ENCODE results near the gene ARFGAP1.
"Not testable (repeated sequence)": the region's sequence is repeated elsewhere in the genome, so short reads cannot be mapped to it uniquely, and the experiment has no call there.

The ARFGAP1 gene

DNA sequence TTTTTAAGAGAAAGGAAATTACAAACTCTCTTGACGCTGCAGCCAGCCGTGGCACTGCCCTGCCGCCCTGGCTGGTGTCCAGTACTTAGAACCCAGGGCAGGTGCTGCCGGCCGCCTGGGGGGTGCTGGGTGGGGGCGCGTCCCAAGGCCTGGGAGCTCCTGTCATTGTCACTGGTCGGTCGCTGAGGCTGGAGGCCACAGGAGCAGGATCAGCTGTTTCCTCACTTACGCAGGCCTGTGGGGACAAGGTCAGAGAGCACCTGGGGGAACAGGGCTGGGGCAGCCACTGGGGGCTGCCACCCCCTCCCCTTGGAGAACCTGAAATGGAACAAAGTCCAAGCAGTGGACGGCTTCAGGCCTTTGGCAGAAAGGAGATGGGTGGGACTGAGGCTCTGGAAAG lies 31.3 kb upstream of the ARFGAP1 start:
- DNase-seq (ENCODE audit: low read depth): no peak

DNA sequence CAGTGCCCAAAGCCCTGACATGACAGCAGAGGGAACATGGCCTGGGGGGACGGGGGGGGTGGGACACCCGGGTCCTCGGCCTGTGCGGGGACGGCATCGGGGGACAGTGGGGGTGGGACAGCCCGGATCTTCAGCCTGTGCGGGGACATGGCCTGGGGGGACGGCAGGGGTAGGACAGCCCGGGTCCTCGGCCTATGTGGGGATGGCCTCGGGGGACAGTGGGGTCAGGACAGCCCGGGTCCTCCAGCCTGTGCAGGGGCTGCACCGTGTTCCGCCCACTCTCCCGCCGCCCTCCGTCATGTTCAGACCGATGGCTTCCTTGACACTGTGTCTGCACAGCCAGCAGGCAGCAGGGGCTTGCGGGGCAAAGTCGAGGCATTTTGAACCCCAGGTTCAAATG lies 29.9 kb upstream of the ARFGAP1 start:
- DNase-seq (ENCODE audit: low read depth): no peak

GRCh38 chr20:63243604-63244247 lies 28.9 kb upstream of the ARFGAP1 start:
- DNase-seq (ENCODE audit: low read depth): no peak

DNA sequence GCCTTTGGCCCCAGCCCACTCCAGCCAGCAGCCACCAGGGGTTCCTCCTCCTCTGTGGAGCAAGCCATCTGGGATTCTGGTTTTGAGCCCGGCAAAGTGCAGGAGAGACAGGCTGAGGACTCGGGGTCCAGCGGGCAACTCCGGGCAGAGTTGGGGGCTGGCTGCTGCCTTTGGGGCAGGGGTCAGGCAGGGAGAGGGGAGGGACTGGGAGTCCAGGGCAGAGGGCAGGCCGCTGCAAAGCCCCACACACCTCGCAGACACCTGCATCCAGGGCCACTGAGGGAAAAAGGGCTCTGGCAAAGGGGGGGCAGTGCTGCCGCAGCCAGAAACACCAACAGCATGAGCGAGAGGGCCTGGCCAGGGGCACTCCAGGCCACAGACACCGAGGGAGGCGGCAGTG lies 28.1 kb upstream of the ARFGAP1 start:
- DNase-seq (ENCODE audit: low read depth): no peak

DNA sequence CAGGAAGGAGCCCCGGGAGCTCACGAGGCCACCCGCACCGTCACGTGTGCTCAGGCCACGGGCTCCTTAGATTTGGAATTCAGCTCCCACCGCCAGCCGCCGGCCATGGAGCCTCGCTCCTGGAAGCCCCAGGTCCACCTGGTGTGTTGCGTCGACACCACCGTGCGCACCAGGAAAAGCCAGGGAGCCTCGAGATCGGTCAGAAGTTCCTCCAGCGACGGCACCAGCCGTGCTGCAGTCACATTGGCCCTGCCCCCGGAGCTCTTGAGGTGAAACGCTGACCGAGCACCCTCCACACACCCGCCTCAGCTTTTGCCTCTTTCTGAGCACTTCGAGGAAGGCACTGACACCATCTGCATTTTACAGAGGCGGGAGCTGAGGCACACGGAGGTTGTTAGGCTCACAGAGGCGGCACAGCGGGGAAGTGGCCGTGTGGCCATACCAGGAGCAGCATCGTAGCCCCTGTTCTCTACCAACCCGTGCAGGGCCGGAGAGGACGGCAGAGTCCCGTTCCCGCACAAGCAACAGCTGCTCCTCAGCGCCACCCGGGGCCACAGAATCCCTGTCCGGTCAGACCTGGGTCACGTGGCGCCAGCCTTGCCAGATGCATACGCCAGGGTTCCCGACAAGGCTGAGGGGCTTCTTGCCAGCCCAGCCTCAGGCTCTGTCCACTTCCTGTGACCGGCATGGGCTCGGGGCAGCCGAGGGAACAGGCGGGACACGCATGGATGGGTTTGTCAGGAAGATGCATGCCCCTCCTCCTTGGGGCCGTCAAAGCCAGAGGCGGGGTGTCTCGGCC lies 25.9 kb upstream of the ARFGAP1 start:
- DNase-seq (ENCODE audit: low read depth): no peak

DNA sequence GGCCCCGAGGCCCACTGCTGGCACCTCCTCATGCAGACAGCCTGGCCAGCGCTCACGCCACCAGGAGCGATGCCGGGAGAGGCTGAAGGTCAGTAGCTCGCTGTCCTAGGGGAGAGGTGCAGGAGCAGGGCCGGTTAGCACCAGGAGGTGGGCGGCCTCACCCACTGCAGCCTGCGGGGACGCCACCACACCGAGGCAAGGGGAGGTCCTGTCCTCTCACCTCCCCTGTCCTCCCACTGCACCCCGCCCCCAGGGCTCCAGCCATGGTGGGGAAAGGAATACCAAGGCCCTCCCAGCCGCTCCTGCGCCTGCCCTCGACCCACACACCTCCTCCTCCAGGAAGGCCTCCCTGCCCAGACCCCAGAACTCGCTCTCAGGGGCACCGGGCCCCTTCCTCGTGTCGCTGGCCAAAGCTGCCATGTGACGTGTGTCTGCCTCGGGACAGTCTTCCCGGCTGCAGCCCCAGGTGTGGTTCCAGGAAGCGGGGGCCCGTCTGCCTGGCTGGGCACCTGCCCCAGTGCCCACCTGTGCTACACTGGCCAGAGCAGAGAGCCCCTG lies 24.9 kb upstream of the ARFGAP1 start:
- DNase-seq (ENCODE audit: low read depth): no peak

DNA sequence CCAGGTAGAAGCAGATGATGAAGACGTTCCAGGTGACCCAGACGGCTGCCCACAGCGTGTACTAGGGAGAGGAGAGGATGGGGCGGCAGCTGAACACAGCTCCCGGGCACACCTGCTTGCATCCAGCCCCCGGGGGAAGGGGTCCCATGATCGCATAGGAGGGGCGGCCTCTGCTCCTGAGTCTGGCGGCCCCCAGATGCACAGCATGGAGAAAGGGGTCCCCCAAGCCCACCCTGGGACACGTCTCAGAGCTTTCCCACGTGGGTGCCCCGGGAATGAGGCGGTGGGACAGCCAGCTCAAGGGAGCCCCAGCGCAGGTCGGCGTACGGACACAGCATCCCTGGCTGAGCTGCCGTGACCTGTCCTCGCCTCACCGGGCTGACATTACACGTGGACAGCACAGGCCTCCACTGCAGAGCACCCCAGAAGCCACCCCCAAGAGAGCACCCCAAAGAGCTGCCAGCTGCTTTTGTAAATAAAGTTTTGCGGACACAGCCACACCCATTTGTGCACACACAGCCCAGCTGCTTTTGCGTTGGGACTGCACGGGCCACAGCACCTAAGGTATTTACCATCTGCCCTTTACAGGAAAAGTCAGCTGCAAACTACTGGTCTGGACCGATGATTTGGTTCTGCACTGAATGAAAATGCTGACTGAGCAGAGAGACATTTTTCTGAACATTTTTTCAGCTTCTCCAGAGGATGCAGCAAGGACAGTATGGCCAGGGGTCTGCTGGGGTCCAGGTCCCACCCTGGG lies 23.6 kb upstream of the ARFGAP1 start:
- no peak for DNase-seq (ENCODE audit: low read depth)

DNA sequence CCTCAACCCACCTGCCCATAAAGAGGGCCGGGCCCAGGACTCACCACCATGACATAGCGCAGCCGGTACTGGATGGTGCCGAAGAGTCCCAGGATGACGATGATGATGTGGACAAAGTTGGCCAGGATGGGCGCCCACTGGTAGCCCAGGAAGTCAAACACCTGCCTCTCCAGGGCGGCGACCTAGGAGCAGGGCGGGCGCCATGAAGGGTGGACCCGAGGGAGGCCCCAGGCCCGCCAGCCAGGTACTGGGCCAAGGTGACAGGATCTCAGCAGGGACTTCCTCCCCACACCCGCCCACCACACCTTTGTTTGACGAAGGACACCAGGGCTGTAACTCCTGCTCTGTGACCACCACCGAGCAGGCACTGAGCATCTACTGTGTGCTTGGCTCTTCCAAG lies 22.7 kb upstream of the ARFGAP1 start:
- no peak for DNase-seq (ENCODE audit: low read depth)

- not testable (repeated sequence) for DNase-seq (ENCODE audit: low read depth)
Observed at GRCh38 chr20:63251350-63251749, 21.3 kb upstream of the ARFGAP1 start.

DNA sequence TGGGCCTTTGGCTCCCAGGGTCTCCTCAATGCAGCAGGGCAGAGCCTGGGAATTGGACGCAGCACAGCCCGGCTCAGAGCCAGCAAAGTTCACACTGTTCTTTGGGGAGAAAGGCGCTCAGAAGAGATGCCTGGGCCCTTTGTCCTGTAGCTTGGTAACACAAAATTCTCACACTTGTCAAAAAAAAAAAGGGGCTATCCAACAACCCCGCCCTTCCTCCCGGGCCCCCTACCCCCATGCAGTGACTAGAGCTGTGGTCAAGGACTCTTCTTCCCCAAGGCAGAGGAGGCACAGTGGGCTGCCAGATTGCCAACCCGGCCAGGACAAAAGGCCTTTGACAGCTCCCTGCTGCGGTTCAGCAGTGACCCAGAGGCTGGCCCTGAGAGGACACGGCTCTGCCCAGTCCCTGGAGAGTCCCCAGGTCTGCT lies 20.3 kb upstream of the ARFGAP1 start:
- no peak for DNase-seq (ENCODE audit: low read depth)

DNA sequence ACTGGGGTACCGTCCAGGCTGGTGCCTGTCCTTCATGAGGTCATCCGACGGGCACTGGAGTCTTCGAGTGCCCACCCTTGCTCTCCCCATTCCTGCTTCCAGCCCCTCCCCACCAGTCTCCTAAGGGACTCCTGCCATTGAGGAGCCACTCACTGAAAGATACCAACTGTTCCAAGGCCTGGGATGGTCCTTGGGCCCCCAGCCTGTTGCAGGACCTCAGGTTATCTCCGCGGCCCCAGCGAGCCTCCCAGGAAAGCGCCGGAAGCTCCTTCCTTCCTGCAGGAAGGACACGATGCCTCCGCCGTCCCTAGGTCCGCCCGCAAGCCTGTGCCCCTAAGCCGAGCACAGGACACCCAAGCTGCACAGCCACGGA lies 19.6 kb upstream of the ARFGAP1 start:
- DNase-seq (ENCODE audit: low read depth): no peak

DNA sequence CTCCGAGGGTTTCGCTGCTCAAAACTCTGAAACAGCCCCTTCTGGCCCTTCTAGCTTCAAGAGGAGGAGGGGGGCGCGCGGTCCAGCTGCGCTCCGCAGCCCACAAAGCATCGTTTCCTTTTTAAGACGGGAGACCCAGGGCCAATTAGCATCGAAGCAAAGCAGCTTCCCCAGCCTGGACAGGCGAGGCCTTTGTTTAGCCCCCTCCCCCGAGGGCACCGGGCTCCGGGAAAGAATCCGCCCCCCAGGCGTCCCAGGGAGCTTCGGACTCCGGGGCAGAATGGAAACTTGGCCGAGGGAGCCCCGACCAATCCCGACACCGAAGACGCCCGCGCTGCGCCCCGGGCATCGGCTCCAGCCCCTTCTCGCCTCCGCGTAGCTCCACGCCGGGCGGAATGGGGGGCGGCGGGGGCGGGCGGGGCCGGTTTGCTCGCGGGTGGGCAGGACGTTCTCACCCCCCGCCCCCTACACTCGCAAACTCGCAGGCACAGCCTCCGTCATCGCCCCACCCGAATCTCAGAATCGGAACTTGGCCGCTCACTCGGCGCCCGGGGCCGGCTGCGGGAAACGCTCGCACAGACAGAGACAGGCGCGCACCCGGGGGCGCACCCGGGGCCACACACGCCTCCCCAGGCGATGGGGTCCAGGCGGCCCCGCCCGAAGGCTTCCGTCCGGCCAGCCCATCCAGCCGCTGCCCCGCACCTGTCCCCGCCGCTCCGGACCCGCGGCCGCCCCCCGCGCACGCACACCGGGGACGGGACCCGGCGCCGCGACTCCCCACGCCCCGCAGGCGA lies 19.0 kb upstream of the ARFGAP1 start:
- DNase-seq (ENCODE audit: low read depth): no peak

GRCh38 chr20:63254232-63254605 lies 18.4 kb upstream of the ARFGAP1 start, which contains the start of gene NKAIN4:
TSS of gene NKAIN4 (minus strand) at chr20:63254463. CDS start at chr20:63254450, 13 bp downstream.
- no peak for DNase-seq (ENCODE audit: low read depth)

GRCh38 chr20:63254606-63255384 lies 17.8 kb upstream of the ARFGAP1 start:
- DNase-seq (ENCODE audit: low read depth): no peak

GRCh38 chr20:63255931-63256704 lies 16.5 kb upstream of the ARFGAP1 start:
- no peak for DNase-seq (ENCODE audit: low read depth)

GRCh38 chr20:63256954-63257353 lies 15.7 kb upstream of the ARFGAP1 start:
- DNase-seq (ENCODE audit: low read depth): no peak

DNA sequence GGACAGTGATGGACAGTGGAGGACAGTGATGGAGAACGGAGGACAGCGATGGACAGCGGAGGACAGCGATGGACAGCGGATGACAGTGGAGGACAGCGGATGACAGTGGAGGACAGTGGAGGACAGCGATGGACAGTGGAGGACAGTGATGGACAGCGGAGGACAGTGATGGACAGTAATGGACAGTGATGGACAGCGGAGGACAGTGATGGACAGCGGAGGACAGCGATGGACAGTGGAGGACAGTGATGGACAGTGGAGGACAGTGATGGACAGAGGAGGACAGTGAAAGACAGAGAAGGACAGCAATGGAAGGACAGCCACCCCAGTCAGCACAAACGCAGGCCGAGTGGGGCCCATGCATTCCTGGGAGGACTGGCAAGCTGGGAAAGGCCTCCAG lies 15.0 kb upstream of the ARFGAP1 start:
- DNase-seq (ENCODE audit: low read depth): no peak

GRCh38 chr20:63258781-63259180 lies 13.8 kb upstream of the ARFGAP1 start:
- no peak for DNase-seq (ENCODE audit: low read depth)

DNA sequence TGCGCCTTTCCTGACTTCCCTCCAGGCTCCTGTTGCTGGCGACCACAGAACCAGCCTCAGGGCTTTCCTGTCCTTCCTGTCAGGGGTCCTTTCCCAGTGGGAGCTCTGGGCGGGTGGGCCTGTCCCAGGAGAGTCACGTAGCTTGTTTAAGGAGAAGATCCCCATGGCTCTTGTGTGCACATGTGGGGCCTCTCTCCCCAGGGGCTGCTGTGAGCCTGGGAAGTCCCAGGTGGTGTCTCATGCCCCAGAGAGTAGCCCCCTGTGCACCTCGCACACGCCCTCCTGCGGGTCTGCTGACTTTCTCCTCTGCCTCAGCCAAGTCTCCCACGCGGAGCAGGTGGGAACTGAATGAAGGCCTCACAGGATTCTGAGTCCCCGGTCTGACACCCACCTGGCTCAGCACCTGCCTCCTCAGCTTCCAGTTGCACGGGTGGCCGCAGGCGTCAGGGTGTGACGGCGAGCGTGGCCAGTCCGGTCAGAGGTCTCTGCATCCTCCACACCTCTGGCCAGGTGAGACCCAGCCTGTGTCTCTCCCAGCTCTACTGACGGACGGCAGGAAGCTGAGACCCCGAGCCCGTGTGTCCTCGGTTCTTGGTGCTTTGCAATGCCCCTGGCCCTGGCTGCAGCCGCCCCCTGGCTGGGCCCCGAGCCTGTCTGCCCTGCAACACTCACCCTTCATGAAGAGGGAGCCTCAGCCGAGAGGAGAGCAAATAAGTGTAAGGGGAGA lies 12.7 kb upstream of the ARFGAP1 start:
- no peak for DNase-seq (ENCODE audit: low read depth)

DNA sequence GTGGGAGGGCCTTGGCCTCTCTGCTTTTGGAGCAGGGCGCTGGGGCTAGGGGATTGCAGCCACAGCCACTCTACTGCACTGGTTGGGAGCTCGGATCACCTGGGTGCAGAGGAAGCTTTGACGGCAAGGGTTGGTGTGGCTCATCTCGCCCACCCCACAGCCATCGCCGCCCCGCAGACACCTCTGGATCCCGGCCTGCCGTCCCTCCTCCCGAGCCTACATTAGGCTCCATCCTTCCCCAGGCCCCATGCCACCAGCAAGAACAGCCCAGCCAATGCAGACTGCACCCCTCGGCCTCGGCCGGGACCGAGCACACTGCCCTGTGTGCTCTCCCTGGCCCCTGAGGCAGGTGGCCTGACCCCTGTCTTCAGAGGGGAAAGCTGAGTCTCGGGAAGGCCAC lies 12.1 kb upstream of the ARFGAP1 start:
- DNase-seq (ENCODE audit: low read depth): no peak
